ENCODE results near the gene TSEN2. TPM values are rescaled to one million over a fixed set of nuclear protein-coding genes. Genes with fewer than 3 reads are reported as not detected.

The TSEN2 gene
- total RNA-seq, 1 experiment from 2014 or later, result 35.5 TPM

- ChIA-PET CTCF (no interaction called here), POLR2A (no interaction called here), RAD21 (ENCODE audit: low non-redundant PET in 1 of 2, low total read pairs in 2 of 2, uncharacterized antibody in 2 of 2, unreplicated experiment in 2 of 2) (no interaction called here)
- Histone ChIP-seq H3K9me2 (ENCODE audit: insufficient read depth) (no peaks in the 10 kb centered on the region), H3K4me1 (ENCODE audit: control insufficient read depth in 1 of 2, insufficient read depth in 2 of 2, low read length in 2 of 2) (peaks cover 30 to 69% of the 10 kb centered on the region in 2 experiments), H3K9ac (ENCODE audit: low read length) (peak overlapping the region; percentile 70; the same call in 1 of the 2 replicates), H4K20me1 (ENCODE audit: insufficient read depth) (no peaks in the 10 kb centered on the region), H3K36me3 (ENCODE audit: control insufficient read depth in 1 of 2, insufficient read depth in 2 of 2, low read length in 2 of 2) (no peaks in the 10 kb centered on the region), H2AFZ (ENCODE audit: low read depth, low read length, poor library complexity, severe bottlenecking) (no peak overlapping the region), H3K27ac (ENCODE audit: low read depth, low read length) (peak overlapping the region; percentile 89), H3K79me2 (ENCODE audit: insufficient read depth, low read length) (no peaks in the 10 kb centered on the region), H3K27me3 (ENCODE audit: insufficient read depth, low read length) (no peaks in the 10 kb centered on the region), H3K9me3 (ENCODE audit: control insufficient read depth in 1 of 2, insufficient read depth in 1 of 2, low read depth in 1 of 2, low read length in 2 of 2) (no peaks in the 10 kb centered on the region), H3K4me3 (replicated peaks in 1 of 2; ENCODE audit: low read depth in 1 of 2, low read length in 2 of 2) (no peak overlapping the region), H3K4me2 (ENCODE audit: low read length) (peak overlapping the region; percentile 83; the same call in 1 of the 2 replicates)
- TF ChIP-seq SP1 (IDR thresholded peaks at IDR 0.05; ENCODE audit: low read depth) (no peak), EGR1 (IDR thresholded peaks at IDR 0.05; ENCODE audit: low read depth) (no peak), EZH2phosphoT487 (IDR thresholded peaks at IDR 0.05; ENCODE audit: borderline replicate concordance) (no peak), EZH2 (IDR thresholded peaks at IDR 0.05) (no peak), JUND (IDR thresholded peaks at IDR 0.05) (no peak), SRF (IDR thresholded peaks at IDR 0.05; ENCODE audit: low read depth) (no peak), REST (IDR thresholded peaks at IDR 0.05; ENCODE audit: low read depth) (no peak), CTCF (IDR thresholded peaks at IDR 0.05 in 2 of 3, conservative IDR thresholded peaks at IDR 0.05 in 1 of 3; ENCODE audit: borderline replicate concordance in 1 of 3, insufficient read depth in 1 of 3, low read depth in 2 of 3, low read length in 2 of 3) (no peak), FOSL1 (IDR thresholded peaks at IDR 0.05; ENCODE audit: low read depth) (no peak), TCF7L2 (IDR thresholded peaks at IDR 0.05; ENCODE audit: borderline replicate concordance, extremely low read depth, insufficient read depth, insufficient read length) (no peak), CEBPB (IDR thresholded peaks at IDR 0.05; ENCODE audit: low read depth) (no peak), RAD21 (IDR thresholded peaks at IDR 0.05; ENCODE audit: low read depth) (no peak), POLR2A (IDR thresholded peaks at IDR 0.05; ENCODE audit: borderline replicate concordance, extremely low read depth, insufficient read depth, insufficient read length) (no peak), ATF3 (IDR thresholded peaks at IDR 0.05) (no peak), YY1 (IDR thresholded peaks at IDR 0.05; ENCODE audit: extremely low read depth, insufficient replicate concordance, low read depth, low read length) (no peak), ZFX (IDR thresholded peaks at IDR 0.05) (no peak), ELF1 (IDR thresholded peaks at IDR 0.05; ENCODE audit: borderline replicate concordance, low read depth) (no peak), MAX (IDR thresholded peaks at IDR 0.05) (no peak), SIN3A (IDR thresholded peaks at IDR 0.05; ENCODE audit: low read depth) (no peak)
- TF ChIP-seq, protein P1, sequence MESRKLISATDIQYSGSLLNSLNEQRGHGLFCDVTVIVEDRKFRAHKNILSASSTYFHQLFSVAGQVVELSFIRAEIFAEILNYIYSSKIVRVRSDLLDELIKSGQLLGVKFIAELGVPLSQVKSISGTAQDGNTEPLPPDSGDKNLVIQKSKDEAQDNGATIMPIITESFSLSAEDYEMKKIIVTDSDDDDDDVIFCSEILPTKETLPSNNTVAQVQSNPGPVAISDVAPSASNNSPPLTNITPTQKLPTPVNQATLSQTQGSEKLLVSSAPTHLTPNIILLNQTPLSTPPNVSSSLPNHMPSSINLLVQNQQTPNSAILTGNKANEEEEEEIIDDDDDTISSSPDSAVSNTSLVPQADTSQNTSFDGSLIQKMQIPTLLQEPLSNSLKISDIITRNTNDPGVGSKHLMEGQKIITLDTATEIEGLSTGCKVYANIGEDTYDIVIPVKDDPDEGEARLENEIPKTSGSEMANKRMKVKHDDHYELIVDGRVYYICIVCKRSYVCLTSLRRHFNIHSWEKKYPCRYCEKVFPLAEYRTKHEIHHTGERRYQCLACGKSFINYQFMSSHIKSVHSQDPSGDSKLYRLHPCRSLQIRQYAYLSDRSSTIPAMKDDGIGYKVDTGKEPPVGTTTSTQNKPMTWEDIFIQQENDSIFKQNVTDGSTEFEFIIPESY (IDR thresholded peaks at IDR 0.05; ENCODE audit: extremely low read depth, insufficient replicate concordance, low read length), result no peak
- DNase-seq (ENCODE audit: low read depth, low spot score), result no peak
- intact Hi-C loops (cut with micrococcal nuclease), result no loop called here
- no TSS peak for BruUV-seq (replicated peaks)
- ATAC-seq, result no peak
Measured at GRCh38 chr3:12446298-12446697, 38.0 kb upstream of the TSEN2 start.

All from HCT116 (cell line).